Activated naive CD8-positive, alpha-beta T cell treated with anti-CD3 and anti-CD28 coated beads, Interleukin-2, amount 50 U/mL, for 16 hours (primary cell): Measurements from ENCODE around the gene ZDHHC8.

Experiments
- DNase-seq: peaks from one replicate; pipeline ENCODE4 v3.0.0-alpha.2; 2020; ENCODE audit warnings: low read depth, low spot score

The ZDHHC8 gene

GRCh38 chr22:20178075-20178914 lies 46.7 kb downstream of the ZDHHC8 start:
- DNase-seq = no peak

DNA sequence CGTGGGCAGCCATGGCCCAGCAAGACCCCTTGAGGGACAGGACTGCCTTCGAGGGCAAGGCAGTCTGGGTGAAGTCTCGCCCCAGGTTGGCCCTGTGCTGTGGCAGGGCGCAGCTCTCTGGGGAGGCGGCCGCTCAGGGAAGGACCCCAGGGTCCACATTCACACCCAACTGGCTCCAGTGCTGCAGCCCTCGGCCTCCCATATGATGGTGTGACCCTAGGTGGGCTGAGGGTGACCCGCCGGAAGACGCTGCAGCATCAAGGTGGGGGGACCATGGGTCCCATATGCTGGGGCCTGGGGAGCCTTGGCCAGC lies 47.3 kb downstream of the ZDHHC8 start:
- no peak for DNase-seq

DNA sequence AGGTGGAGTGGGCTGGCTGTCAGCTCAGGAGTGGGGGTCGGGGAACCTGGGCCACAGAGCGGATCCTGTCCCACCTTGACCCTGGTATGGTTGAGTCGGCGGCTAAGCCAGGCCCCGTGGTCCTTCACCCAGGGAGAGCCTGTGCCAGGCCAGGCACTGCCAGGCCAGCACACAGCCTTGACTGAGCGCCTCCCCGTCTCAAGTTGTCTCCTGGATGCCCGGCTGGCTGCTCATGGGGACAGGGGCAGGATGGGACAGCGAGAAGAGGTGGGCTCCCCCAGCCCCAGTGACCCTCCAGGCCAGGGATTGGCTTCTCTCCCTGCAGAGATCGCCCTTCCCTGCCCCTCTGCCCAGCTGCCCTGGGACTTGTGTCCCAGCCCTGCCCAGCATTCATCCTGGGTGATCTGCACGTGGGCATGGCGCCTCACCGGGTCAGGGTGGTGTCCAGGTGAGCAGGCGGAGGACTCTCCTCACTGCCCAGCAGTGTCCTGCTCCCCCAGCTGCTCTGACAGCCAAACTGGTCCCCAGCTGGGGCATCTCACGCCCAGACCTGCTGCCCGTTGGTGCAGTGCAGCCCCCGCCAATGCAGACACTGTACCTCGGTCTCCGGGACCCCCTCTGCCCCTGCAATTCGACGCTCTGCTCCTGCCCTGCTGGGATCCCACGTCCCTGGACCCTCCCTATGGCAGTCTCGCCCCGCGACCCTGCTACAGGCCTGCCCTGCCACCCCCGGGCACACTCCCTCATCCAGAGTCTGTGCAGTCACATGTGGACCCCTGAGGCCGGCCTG lies 48.0 kb downstream of the ZDHHC8 start:
- no peak for DNase-seq

DNA sequence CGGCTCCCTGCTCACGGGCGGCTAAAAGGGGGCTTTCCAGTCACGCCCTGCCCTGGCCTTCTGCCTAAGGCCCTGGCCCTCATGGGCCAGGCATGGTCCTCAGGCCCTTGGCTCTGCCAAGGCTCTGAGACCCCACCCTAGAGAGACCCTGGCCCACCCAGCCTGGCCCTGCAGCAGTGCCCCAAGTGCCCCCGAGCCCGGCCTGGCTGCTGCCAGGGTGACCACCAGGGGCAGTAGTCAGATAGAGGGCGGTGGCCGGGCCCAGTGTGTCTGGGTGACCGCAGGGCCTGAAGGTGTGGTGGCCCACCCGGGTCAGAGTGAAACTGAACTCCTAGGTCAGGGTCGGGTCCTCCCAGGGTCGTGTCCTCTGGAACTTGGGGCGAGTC lies 48.6 kb downstream of the ZDHHC8 start:
- DNase-seq = no peak

DNA sequence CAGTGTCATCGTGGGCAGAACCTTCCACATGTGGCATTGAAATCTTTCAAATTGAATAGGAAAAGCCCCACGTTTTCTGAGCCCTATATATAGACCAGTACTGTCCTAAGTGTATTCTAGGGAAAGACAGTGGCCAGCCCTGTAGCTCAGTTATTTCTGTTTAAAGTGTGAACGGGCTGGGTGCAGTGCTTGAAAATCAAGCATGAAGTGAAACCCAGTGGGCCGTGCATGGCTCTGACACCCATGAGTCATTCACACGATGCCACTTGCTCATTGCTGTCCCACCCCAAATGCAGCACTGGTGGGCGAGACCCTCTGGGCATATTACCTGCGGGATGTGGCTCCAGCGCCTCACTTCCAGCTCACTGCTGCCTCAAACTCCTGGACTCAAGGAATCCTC lies 49.0 kb downstream of the ZDHHC8 start:
- no peak for DNase-seq

- DNase-seq = no peak
These were observed 49.7 kb downstream of the ZDHHC8 start for GRCh38 chr22:20181194-20181883.

GRCh38 chr22:20181884-20182236 lies 50.3 kb downstream of the ZDHHC8 start:
- no peak for DNase-seq

DNA sequence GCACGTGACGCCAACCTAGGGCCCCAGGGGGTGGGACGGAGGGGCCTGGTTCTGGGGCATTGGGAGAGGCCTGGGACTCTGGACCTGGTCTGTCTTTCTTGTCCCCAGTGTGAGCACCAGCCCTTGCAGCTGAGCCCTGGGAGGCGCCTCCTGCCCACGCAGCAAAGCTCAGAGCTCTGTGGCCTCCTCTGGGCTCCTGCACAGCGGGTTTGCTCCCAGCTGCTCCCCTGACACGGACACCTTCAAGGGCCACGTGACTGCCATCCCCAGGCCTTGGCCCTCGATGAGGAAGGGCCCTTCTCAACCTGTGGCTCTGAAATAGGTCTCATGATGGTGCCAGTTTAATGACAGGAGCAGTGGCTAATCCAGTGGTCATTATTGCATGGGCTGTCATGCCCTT lies 50.8 kb downstream of the ZDHHC8 start:
- no peak for DNase-seq

GRCh38 chr22:20183101-20183500 lies 51.5 kb downstream of the ZDHHC8 start:
- DNase-seq = no peak

GRCh38 chr22:20183823-20184222 lies 52.2 kb downstream of the ZDHHC8 start:
- no peak for DNase-seq

GRCh38 chr22:20184501-20185165 lies 53.0 kb downstream of the ZDHHC8 start:
- DNase-seq = no peak

- DNase-seq = no peak
These were observed 54.1 kb downstream of the ZDHHC8 start for GRCh38 chr22:20185750-20186149.

DNA sequence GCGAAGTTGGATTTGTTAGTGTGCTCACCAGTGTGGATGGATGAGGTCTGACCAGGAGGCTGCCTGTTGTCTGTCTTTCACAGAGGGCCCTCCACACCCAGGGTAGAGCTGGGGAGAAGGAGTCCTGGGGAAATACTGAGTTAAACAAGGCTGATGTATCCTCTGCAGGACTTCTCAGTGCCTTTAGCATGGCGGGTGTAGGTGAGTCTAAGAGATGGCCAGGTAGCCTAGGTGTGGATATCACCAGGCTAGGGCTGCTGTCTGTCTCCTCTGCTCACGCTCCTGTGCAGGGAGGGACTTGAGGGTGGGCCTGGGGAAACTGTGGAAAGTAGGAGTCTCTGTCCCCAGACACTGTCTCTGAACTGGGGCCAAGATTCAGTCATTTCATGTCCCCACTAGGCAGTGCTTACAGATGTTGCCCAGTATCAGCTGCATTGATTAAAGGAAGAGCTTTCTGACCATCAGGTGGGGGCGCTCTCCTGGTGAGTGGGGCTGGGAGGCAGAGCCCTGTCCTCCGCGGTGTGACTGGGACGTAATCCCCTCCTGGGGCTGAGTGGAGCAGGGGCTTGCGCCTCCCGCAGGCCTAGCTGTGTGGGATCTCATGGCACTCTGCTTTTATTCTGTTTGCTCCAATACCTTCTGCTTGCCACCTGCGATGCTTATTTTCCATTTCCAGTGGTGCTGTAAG lies 54.7 kb downstream of the ZDHHC8 start:
- no peak for DNase-seq

DNA sequence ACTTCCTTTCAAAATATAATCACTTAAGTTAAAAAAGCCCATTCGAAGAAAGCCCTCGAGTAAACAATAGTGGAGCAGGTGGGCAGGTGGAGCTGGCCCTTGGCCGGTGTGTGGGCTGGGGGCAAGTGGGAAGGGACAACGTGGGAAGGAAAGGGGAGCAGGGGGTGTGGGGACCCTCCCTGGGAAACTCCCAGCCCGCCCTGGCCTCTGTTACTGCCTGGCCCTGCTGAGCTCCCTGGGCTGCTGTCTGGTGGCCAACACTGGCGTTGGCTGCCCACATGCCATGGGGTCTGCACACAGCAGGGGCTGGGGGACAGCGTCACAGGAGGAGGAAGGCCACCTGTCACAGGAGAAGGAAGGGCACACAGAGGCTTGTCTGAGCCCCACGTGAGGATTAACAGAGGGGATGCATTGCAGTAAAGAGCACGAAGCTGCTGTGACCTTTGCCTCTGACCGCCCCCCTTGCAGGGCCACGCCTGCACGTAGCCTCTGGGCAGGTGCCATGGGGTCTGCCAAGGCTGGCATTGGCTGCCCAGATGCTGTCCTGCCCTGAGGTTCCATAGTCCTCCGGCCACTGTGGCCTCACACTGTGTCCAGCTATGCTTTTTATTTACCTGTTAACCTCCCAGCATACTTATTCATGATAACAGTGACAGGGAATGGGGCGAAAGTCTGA lies 55.4 kb downstream of the ZDHHC8 start:
- DNase-seq = no peak

GRCh38 chr22:20187777-20188566 lies 56.4 kb downstream of the ZDHHC8 start:
- DNase-seq = no peak

DNA sequence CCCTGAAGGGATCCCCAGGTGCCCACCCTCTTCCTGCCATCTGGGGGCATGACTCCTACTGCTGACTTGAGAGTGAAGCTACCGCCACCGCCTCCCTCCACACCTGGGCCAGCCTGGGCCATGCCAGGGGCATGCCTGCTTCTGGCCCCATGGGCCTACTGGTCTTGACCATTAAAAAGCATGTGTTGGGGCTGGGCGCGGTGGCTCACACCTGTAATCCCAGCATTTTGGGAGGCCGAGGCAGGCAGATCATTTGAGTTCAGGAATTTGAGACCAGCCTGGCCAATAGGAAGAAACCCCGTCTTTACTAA lies 56.9 kb downstream of the ZDHHC8 start:
- no peak for DNase-seq

DNA sequence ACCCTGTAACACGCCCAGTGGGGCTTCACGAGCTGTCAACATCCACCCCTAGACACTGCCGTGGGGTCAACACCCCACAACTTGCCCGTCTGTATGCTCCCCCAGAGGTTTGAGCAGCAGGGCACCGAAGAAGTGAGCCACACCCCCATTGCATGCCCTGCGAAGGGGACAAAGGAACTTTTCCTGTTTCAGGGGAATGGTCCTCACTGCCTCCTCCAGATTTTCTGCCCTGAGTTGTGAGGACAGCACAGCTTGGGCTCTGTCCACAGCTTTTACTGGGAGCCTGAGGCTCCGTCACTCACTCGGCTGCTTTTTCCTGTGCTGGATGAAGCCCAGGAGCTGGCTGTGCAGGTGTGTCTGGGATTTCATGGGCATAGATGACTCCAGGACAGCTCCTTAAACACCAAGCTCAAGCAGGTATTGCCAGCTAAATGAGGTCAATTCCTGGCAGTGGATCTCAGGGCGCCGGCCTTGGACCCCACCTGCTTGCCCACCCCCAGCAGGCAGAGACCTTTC lies 59.5 kb downstream of the ZDHHC8 start:
- DNase-seq = no peak

DNA sequence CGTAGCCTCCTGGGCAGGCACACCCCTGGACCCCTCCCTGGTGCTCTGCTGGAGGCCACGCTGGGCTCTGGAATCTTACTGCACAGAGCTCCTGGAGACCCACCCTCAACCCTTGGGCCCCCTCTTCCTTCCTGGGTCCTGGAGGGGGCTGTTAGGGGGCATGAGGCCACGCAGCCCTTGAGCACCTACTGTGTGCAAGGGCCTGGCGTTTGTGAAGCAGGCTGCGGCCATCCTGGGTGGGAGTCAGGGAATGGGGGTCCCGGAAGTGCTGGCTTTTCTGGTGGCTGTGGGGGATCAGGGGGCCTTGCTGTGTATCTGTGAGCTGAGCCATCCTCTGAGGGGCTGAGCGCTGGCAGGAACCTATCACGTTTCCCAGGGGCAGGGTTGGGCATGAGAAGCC lies 60.2 kb downstream of the ZDHHC8 start:
- DNase-seq = no peak

GRCh38 chr22:20192293-20192971 lies 60.8 kb downstream of the ZDHHC8 start:
- DNase-seq = no peak
